CD14-positive monocyte (primary cell): Measurements from ENCODE around the gene EEFSEC. TPM values are rescaled to one million over a fixed set of nuclear protein-coding genes. Genes with fewer than 3 reads are reported as not detected.

Experiments used
- DNase-seq, 3 donors: peaks; one replicate each; pipeline ENCODE4 v3.0.0-alpha.2; 2011 to 2022
- H2AFZ ChIP-seq: 2 replicates; pipeline ENCODE4 v1.6.0; 2012; ENCODE audit warnings: mild to moderate bottlenecking, low read depth, low read length, inconsistent platforms; ENCODE audit not compliant: insufficient read depth, poor library complexity, severe bottlenecking
- H3K27ac ChIP-seq, 2 donors: 1 replicate in 1 of 2; 2 replicates in 1 of 2; pipeline ENCODE4 v1.5.1; 2012 to 2013; ENCODE audit warnings: low read length in 2 of 2, control low read depth in 1 of 2, inconsistent platforms in 1 of 2, low read depth in 1 of 2, mild to moderate bottlenecking in 1 of 2
- H3K27me3 ChIP-seq, 2 donors: one replicate each; pipeline versions ENCODE4 v1.6.0 to v1.6.1; 2011 to 2013; ENCODE audit warnings: low read length in 2 of 2; ENCODE audit not compliant: control insufficient read depth in 2 of 2, insufficient read depth in 2 of 2
- H3K36me3 ChIP-seq, 2 donors: replicated peaks in 1 of 2; 1 replicate in 1 of 2; 2 replicates in 1 of 2; pipeline versions ENCODE4 v1.5.1 to v1.6.1; 2012 to 2013; ENCODE audit warnings: low read length in 2 of 2, control low read depth in 1 of 2, inconsistent platforms in 1 of 2, mild to moderate bottlenecking in 1 of 2; ENCODE audit not compliant: insufficient read depth in 2 of 2, control insufficient read depth in 1 of 2
- H3K4me1 ChIP-seq, 2 donors: 1 replicate in 1 of 2; 2 replicates in 1 of 2; pipeline versions ENCODE4 v1.5.1 to v1.6.1; 2012 to 2013; ENCODE audit warnings: low read length in 2 of 2, control low read depth in 1 of 2, inconsistent platforms in 1 of 2, mild to moderate bottlenecking in 1 of 2, moderate library complexity in 1 of 2; ENCODE audit not compliant: insufficient read depth in 2 of 2, control insufficient read depth in 1 of 2
- H3K4me2 ChIP-seq: replicated peaks from 2 replicates; pipeline ENCODE3; 2012; ENCODE audit warnings: low read length, moderate library complexity, mild to moderate bottlenecking; ENCODE audit not compliant: poor library complexity, severe bottlenecking; ENCODE audit errors: extremely low read depth
- H3K4me3 ChIP-seq, 3 experiments: fragments of 200-600 bp in 1 of 3; sonication (generic) in 1 of 3; replicated peaks in 1 of 3; 1 replicate in 2 of 3; 2 replicates in 1 of 3; pipeline ENCODE4 v1.5.1; 2011 to 2013; ENCODE audit warnings: low read length in 3 of 3, mild to moderate bottlenecking in 3 of 3, control low read depth in 2 of 3, low read depth in 2 of 3, inconsistent platforms in 1 of 3, moderate library complexity in 1 of 3
- H3K79me2 ChIP-seq: 2 replicates; pipeline ENCODE4 v1.6.0; 2012; ENCODE audit warnings: mild to moderate bottlenecking, control low read depth, inconsistent platforms, low read length, moderate library complexity; ENCODE audit not compliant: insufficient read depth
- H3K9ac ChIP-seq: 2 replicates; pipeline ENCODE4 v1.6.0; 2017; ENCODE audit warnings: low read length, mild to moderate bottlenecking; ENCODE audit not compliant: insufficient read depth, poor library complexity, severe bottlenecking
- H3K9me3 ChIP-seq, 2 donors: replicated peaks in 1 of 2; 1 replicate in 1 of 2; 2 replicates in 1 of 2; pipeline versions ENCODE4 v1.5.1 to v1.6.1; 2012 to 2013; ENCODE audit warnings: low read length in 2 of 2, control low read depth in 1 of 2; ENCODE audit not compliant: control insufficient read depth in 1 of 2, insufficient read depth in 1 of 2
- H4K20me1 ChIP-seq: 2 replicates; pipeline ENCODE4 v1.6.0; 2012; ENCODE audit warnings: mild to moderate bottlenecking, low read length, control low read depth, moderate library complexity; ENCODE audit not compliant: insufficient read depth
- H3K27ac Mint-ChIP-seq, 7 donors: one replicate each; pipeline ENCODE4 v1.8.0; 2020; ENCODE audit warnings: mild to moderate bottlenecking in 7 of 7, mixed read lengths in 7 of 7, moderate library complexity in 6 of 7, inconsistent platforms in 2 of 7
- H3K27me3 Mint-ChIP-seq, 3 donors: one replicate each; pipeline ENCODE4 v1.8.0; 2021 to 2022; ENCODE audit warnings: low read depth in 3 of 3, mild to moderate bottlenecking in 3 of 3, mixed read lengths in 3 of 3, moderate library complexity in 3 of 3, inconsistent platforms in 1 of 3
- H3K36me3 Mint-ChIP-seq, 2 donors: one replicate each; pipeline ENCODE4 v1.8.0; 2020; ENCODE audit warnings: mixed read lengths in 2 of 2, inconsistent platforms in 1 of 2, mild to moderate bottlenecking in 1 of 2
- H3K4me1 Mint-ChIP-seq: one replicate; pipeline ENCODE4 v1.8.0; 2020; ENCODE audit warnings: mild to moderate bottlenecking, mixed read lengths
- H3K4me3 Mint-ChIP-seq, 2 donors: one replicate each; pipeline ENCODE4 v1.8.0; 2020; ENCODE audit warnings: mild to moderate bottlenecking in 2 of 2, mixed read lengths in 2 of 2, moderate library complexity in 1 of 2
- H3K9me3 Mint-ChIP-seq, 7 donors: one replicate each; pipeline ENCODE4 v1.8.0; 2020 to 2022; ENCODE audit warnings: mixed read lengths in 7 of 7, mild to moderate bottlenecking in 6 of 7, moderate library complexity in 6 of 7, inconsistent platforms in 2 of 7
- WGBS: methylation state at CpG from one replicate; pipeline ENCODE4 v1.1.5; 2013; ENCODE audit warnings: missing lambda C conversion rate; ENCODE audit not compliant: insufficient coverage; 5-methylcytosine and 5-hydroxymethylcytosine counted together
- intact Hi-C, 2 donors: fragments of 100-400 bp; cut with micrococcal nuclease; formaldehyde crosslinking; loops; one replicate each; pipeline versions ENCODE4 v1.15.0 to v1.15.1; 2023
- polyA plus RNA-seq, 3 donors: library from polyadenylated mRNA; depleted of rRNA in 1 of 3; unstranded in 2 of 3; stranded (reverse) in 1 of 3; fragments of 300-500 nt in 2 of 3; fragments of >200 nt in 1 of 3; fragmentation: Illumina TruSeq in 2 of 3; gene quantifications; 1 replicate in 2 of 3; 2 replicates in 1 of 3; pipeline ENCODE4 v1.2.3, GENCODE V29; 2012 to 2021
- TF ChIP-seq, protein P1 (sequence below): fragments of 200-600 bp; IDR thresholded peaks from one replicate; pipeline ENCODE4 v1.8.0; 2022; ENCODE audit warnings: antibody characterized with exemption, mild to moderate bottlenecking

Gene EEFSEC
- polyA plus RNA-seq, 3 donors, result 13.3 to 14.9 (median 14.9) TPM

DNA sequence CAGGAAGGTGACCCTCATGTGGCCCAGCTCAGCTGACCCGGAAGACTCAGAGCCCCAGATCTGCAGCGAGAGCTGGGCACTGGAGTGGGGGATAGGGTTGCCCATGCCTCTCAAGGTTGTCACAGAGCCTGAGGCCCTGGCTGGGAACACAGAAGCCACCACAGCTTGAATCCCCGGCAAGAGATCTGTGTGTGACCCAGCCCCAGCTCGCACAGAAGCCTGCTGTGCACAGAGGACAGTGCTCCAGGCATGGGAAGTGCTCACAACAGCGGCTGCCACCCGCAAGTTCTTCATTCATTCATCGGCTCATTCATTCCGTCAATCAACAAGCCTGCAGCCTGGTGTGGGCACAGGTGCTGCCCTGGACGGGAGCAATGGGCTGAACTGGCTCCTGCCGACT is 277.0 kb downstream of the EEFSEC start:
- Histone ChIP-seq H4K20me1 (no peaks in the 10 kb centered on the region), H2AFZ (no peak overlapping the region), H3K4me2 (no peak overlapping the region), H3K9me3 (peaks cover 0 to 5% of the 10 kb centered on the region in 2 donors), H3K4me1 (peaks cover 7 to 19% of the 10 kb centered on the region in 2 donors), H3K79me2 (no peaks in the 10 kb centered on the region), H3K4me3 (no peak overlapping the region), H3K27me3 (peaks cover 17 to 55% of the 10 kb centered on the region in 2 donors), H3K36me3 (no peaks in the 10 kb centered on the region), H3K27ac (no peak overlapping the region), H3K9ac (no peak overlapping the region)
- Mint-ChIP-seq H3K4me1 (peaks cover 6% of the 10 kb centered on the region), H3K27me3 (peaks cover 43 to 63% (median 51%) of the 10 kb centered on the region in 3 donors), H3K4me3 (peak overlapping the region in 1 of 2 donors; percentile 35), H3K27ac (no peak overlapping the region), H3K36me3 (no peaks in the 10 kb centered on the region), H3K9me3 (peaks cover 0 to 7% (median 3%) of the 10 kb centered on the region in 7 donors)
- DNase-seq, result no peak
- TF ChIP-seq, protein P1, sequence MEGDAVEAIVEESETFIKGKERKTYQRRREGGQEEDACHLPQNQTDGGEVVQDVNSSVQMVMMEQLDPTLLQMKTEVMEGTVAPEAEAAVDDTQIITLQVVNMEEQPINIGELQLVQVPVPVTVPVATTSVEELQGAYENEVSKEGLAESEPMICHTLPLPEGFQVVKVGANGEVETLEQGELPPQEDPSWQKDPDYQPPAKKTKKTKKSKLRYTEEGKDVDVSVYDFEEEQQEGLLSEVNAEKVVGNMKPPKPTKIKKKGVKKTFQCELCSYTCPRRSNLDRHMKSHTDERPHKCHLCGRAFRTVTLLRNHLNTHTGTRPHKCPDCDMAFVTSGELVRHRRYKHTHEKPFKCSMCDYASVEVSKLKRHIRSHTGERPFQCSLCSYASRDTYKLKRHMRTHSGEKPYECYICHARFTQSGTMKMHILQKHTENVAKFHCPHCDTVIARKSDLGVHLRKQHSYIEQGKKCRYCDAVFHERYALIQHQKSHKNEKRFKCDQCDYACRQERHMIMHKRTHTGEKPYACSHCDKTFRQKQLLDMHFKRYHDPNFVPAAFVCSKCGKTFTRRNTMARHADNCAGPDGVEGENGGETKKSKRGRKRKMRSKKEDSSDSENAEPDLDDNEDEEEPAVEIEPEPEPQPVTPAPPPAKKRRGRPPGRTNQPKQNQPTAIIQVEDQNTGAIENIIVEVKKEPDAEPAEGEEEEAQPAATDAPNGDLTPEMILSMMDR, result no peak
- intact Hi-C loops, result loop anchor here in 1 of 2 donors (5.0 kb wide), 1 partner anchor 62 kb away; the partner anchor contains the start of gene GATA2
- 89% methylated on average over 10 of the region's 10 CpGs for WGBS

DNA sequence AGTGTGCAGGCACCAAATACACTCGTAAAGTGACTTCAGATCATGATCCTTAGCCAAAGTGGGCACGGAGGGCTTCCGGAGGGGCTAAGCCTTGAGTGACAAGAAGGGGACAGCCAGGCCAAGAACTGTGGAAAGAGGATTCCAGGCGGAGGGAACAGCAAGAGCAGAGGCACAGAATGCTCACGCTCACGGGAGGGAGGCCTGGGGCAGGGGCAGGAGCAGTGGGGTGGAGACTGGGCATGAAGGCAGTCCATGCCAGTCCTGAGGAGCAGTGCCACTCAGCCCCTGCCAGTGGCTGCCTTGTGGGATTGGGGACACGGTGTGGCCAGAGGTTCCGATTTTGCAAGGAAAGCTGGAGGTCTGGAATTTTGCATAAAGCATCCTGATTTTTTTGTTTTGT is 277.4 kb downstream of the EEFSEC start:
- Histone ChIP-seq H3K9me3 (peaks cover 0 to 5% of the 10 kb centered on the region in 2 donors), H3K27ac (no peak overlapping the region), H4K20me1 (no peaks in the 10 kb centered on the region), H3K4me3 (no peak overlapping the region), H3K79me2 (no peaks in the 10 kb centered on the region), H3K27me3 (peaks cover 17 to 59% of the 10 kb centered on the region in 2 donors), H2AFZ (no peak overlapping the region), H3K4me1 (peaks cover 7 to 19% of the 10 kb centered on the region in 2 donors), H3K36me3 (no peaks in the 10 kb centered on the region), H3K4me2 (no peak overlapping the region), H3K9ac (no peak overlapping the region)
- TF ChIP-seq, protein P1, result no peak
- no peak for DNase-seq
- H3K36me3 Mint-ChIP-seq, result no peaks in the 10 kb centered on the region
- peak overlapping the region in 1 of 2 donors; percentile 35 for H3K4me3 Mint-ChIP-seq
- intact Hi-C loops, result loop anchor here in 1 of 2 donors (5.0 kb wide), 1 partner anchor 62 kb away; the partner anchor contains the start of gene GATA2
- peaks cover 6% of the 10 kb centered on the region for H3K4me1 Mint-ChIP-seq
- 97% methylated on average over 8 of the region's 8 CpGs for WGBS
- H3K9me3 Mint-ChIP-seq, result peaks cover 0 to 7% (median 3%) of the 10 kb centered on the region in 7 donors
- peaks cover 43 to 67% (median 48%) of the 10 kb centered on the region in 3 donors for H3K27me3 Mint-ChIP-seq
- H3K27ac Mint-ChIP-seq, result no peak overlapping the region
